GM21737 (cell line): ENCODE measurements around the gene CIAO1.
"Not testable (repeated sequence)": the region's sequence is repeated elsewhere in the genome, so short reads cannot be mapped to it uniquely, and the experiment has no call there.

Experiments used
- ATAC-seq: cut with Tn5 transposase; IDR thresholded peaks from one replicate; pipeline ENCODE4 v1.9.1; 2021; ENCODE audit warnings: mild to moderate bottlenecking, moderate library complexity; ENCODE audit not compliant: unreplicated experiment

CIAO1 gene

GRCh38 chr2:96265840-96266679 is at the start of gene CIAO1, which contains the start of gene TMEM127:
CIAO1 (plus strand) TSS chr2:96266225; CDS start chr2:96266351, 126 bp downstream.
TMEM127 (minus strand) TSS chr2:96265997; CDS start chr2:96265381, 616 bp downstream.
- ATAC-seq = peak; percentile 92

- ATAC-seq = no peak
Measured at GRCh38 chr2:96218508-96219131, 47.4 kb upstream of the CIAO1 start.

- not testable (repeated sequence) for ATAC-seq
Measured at GRCh38 chr2:96219959-96220358, 46.1 kb upstream of the CIAO1 start.

GRCh38 chr2:96221106-96221505 is 44.9 kb upstream of the CIAO1 start:
- ATAC-seq = not testable (repeated sequence)

GRCh38 chr2:96225016-96225533 is 41.0 kb upstream of the CIAO1 start:
- ATAC-seq = peak; percentile 78

- no peak for ATAC-seq
Measured at GRCh38 chr2:96231316-96231715, 34.7 kb upstream of the CIAO1 start.

- no peak for ATAC-seq
Measured at GRCh38 chr2:96233436-96233835, 32.6 kb upstream of the CIAO1 start.

GRCh38 chr2:96233880-96234316 is 32.1 kb upstream of the CIAO1 start:
- peak; percentile 91 for ATAC-seq

GRCh38 chr2:96236882-96237281 is 29.1 kb upstream of the CIAO1 start:
- no peak for ATAC-seq

- no peak for ATAC-seq
Measured at GRCh38 chr2:96238266-96238665, 27.8 kb upstream of the CIAO1 start.

GRCh38 chr2:96239091-96239490 is 26.9 kb upstream of the CIAO1 start:
- no peak for ATAC-seq

GRCh38 chr2:96239745-96240264 is 26.2 kb upstream of the CIAO1 start:
- ATAC-seq = no peak

- no peak for ATAC-seq
Measured at GRCh38 chr2:96240341-96241038, 25.5 kb upstream of the CIAO1 start.

GRCh38 chr2:96241227-96241626 is 24.8 kb upstream of the CIAO1 start:
- ATAC-seq = no peak

- ATAC-seq = peak; percentile 90
Measured at GRCh38 chr2:96241900-96242611, 24.0 kb upstream of the CIAO1 start.

GRCh38 chr2:96243843-96244242 is 22.2 kb upstream of the CIAO1 start:
- no peak for ATAC-seq

GRCh38 chr2:96245609-96246390 is 20.2 kb upstream of the CIAO1 start:
- ATAC-seq = no peak

GRCh38 chr2:96247009-96247408 is 19.0 kb upstream of the CIAO1 start:
- ATAC-seq = no peak

GRCh38 chr2:96247896-96248295 is 18.1 kb upstream of the CIAO1 start:
- no peak for ATAC-seq

GRCh38 chr2:96248624-96249023 is 17.4 kb upstream of the CIAO1 start:
- no peak for ATAC-seq
